GM12892 (cell line): ENCODE results near the gene WFS1.

ENCODE experiments used
- POLR2A ChIP-seq: IDR thresholded peaks from 2 replicates; pipeline ENCODE4 v1.6.1; 2011; ENCODE audit warnings: low read depth, low read length, control low read depth
- TAF1 ChIP-seq: IDR thresholded peaks from 2 replicates; pipeline ENCODE4 v1.6.1; 2011; ENCODE audit warnings: low read depth, mild to moderate bottlenecking, control low read depth, low read length, borderline replicate concordance

GRCh38 chr4:6246170-6246634 lies 23.4 kb upstream of the WFS1 start:
- no peak for TF ChIP-seq POLR2A
- no peak for TF ChIP-seq TAF1
